GM19043 (cell line): ENCODE data around the gene CHST11.

ENCODE experiments used
- ATAC-seq: cut with Tn5 transposase; IDR thresholded peaks from one replicate; pipeline ENCODE4 v1.9.1; 2021; ENCODE audit warnings: low read depth; ENCODE audit not compliant: unreplicated experiment

The CHST11 gene

GRCh38 chr12:104643093-104643818, 186.5 kb downstream of the CHST11 start:
- no peak for ATAC-seq

- no peak for ATAC-seq
These were observed 187.3 kb downstream of the CHST11 start for GRCh38 chr12:104643819-104644669.

- no peak for ATAC-seq
These were observed 192.0 kb downstream of the CHST11 start for GRCh38 chr12:104648756-104649155.

GRCh38 chr12:104649217-104649824, 192.6 kb downstream of the CHST11 start:
- no peak for ATAC-seq

- no peak for ATAC-seq
These were observed 193.2 kb downstream of the CHST11 start for GRCh38 chr12:104649921-104650320.

- no peak for ATAC-seq
These were observed 193.8 kb downstream of the CHST11 start for GRCh38 chr12:104650541-104650940.

- ATAC-seq: no peak
These were observed 195.1 kb downstream of the CHST11 start for GRCh38 chr12:104651811-104652210.

GRCh38 chr12:104652358-104652757, 195.6 kb downstream of the CHST11 start:
- ATAC-seq: no peak

- no peak for ATAC-seq
These were observed 196.2 kb downstream of the CHST11 start for GRCh38 chr12:104652910-104653309.

GRCh38 chr12:104653730-104654664, 197.2 kb downstream of the CHST11 start:
- no peak for ATAC-seq

GRCh38 chr12:104654665-104655609, 198.2 kb downstream of the CHST11 start:
- no peak for ATAC-seq

- no peak for ATAC-seq
These were observed 199.6 kb downstream of the CHST11 start for GRCh38 chr12:104656383-104656782.

GRCh38 chr12:104656921-104657320, 200.2 kb downstream of the CHST11 start:
- no peak for ATAC-seq

- no peak for ATAC-seq
These were observed 201.2 kb downstream of the CHST11 start for GRCh38 chr12:104657726-104658484.

- no peak for ATAC-seq
These were observed 202.3 kb downstream of the CHST11 start for GRCh38 chr12:104659058-104659457.

GRCh38 chr12:104662203-104662602, 205.5 kb downstream of the CHST11 start:
- no peak for ATAC-seq

GRCh38 chr12:104662908-104663307, 206.2 kb downstream of the CHST11 start:
- ATAC-seq: no peak

GRCh38 chr12:104664351-104664750, 207.6 kb downstream of the CHST11 start:
- ATAC-seq: no peak
